SIG-M5 treated with dmso at 0.1 percent for 504 hours (cell line): ENCODE measurements around the gene FANCI.

ENCODE experiments used
- DNase-seq: peaks from one replicate; lab custom pipeline; 2025; ENCODE audit not compliant: unreplicated experiment; lab: John Stamatoyannopoulos, UW

Gene FANCI

GRCh38 chr15:89243691-89244573 lies at the start of gene FANCI:
FANCI (plus strand) TSS chr15:89243979; CDS start chr15:89247648, 3,669 bp downstream.
- peak; percentile 92 for DNase-seq

GRCh38 chr15:89194608-89195007 lies 49.2 kb upstream of the FANCI start:
- no peak for DNase-seq

DNA sequence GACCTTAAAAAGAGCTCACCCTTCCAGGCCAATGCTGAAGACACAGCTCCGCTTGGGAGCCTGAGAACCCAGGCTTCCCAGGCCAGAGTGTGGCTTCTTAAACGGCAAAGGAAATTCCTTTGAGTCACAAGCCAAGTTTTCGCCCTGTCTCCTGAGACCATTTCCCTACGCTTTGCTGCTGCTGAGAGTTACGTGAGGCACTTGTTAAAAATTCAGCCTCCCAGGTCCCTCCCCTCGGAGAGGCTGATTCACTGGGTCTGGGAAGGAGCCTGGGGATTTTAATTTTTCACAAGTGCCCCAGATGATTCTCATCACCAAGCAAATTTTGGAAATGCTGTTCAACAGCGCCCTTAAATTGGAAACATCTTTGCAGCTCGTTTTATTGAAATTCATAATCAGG lies 47.9 kb upstream of the FANCI start:
- no peak for DNase-seq

DNA sequence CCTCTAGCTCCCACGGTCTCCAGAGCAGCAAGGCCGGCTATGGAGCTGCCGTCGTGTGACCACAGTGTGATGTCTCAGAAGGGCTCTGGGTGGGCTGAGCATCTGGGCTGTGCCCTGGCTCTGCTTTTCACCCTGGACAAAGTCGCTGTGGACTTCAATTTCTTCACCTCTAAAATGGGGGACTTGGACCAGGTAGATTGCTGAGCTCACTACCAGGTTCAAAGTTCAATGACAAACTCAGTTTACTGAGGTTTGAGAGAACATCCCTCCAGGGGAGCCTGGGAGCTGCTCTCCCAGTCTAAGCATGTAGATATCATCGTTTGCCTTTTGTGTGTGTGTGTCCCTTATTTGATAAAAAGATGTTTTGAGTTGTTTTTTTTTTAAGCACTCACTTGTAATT lies 47.5 kb upstream of the FANCI start:
- no peak for DNase-seq

GRCh38 chr15:89196994-89197393 lies 46.8 kb upstream of the FANCI start:
- no peak for DNase-seq

- peak; percentile 3 for DNase-seq
Observed at GRCh38 chr15:89197503-89197971, 46.2 kb upstream of the FANCI start.

GRCh38 chr15:89198196-89198595 lies 45.6 kb upstream of the FANCI start:
- no peak for DNase-seq

GRCh38 chr15:89198934-89199333 lies 44.8 kb upstream of the FANCI start:
- no peak for DNase-seq

- DNase-seq, result no peak
Observed at GRCh38 chr15:89199746-89200145, 44.0 kb upstream of the FANCI start.

GRCh38 chr15:89200182-89200581 lies 43.6 kb upstream of the FANCI start:
- DNase-seq, result no peak

DNA sequence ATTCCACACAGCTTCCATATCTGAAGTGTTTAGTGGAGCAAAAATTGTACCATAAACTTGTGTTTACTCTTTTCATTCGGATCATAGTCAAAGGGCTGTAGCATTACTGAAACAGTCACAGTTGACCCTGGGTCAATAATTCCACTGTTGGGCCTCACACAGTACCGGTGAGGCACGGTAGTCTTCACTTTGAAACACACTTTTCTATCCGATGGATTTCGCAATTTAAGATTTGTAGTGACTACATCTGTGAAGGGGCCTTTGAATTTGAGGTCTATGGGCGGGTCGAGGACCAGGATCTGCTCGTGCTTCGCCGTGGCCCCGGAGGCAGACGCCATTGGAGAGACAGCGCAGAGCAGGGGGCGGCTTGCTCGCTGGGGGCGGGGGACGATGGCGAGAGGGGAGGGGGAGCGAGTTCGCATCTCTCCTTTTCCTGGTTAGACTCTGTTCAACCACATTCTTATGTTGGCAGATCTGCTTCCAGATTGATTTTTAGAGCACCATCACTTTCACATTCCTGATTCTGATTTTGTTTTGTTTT lies 42.2 kb upstream of the FANCI start:
- no peak for DNase-seq

- DNase-seq, result no peak
Observed at GRCh38 chr15:89203705-89204273, 40.0 kb upstream of the FANCI start.

DNA sequence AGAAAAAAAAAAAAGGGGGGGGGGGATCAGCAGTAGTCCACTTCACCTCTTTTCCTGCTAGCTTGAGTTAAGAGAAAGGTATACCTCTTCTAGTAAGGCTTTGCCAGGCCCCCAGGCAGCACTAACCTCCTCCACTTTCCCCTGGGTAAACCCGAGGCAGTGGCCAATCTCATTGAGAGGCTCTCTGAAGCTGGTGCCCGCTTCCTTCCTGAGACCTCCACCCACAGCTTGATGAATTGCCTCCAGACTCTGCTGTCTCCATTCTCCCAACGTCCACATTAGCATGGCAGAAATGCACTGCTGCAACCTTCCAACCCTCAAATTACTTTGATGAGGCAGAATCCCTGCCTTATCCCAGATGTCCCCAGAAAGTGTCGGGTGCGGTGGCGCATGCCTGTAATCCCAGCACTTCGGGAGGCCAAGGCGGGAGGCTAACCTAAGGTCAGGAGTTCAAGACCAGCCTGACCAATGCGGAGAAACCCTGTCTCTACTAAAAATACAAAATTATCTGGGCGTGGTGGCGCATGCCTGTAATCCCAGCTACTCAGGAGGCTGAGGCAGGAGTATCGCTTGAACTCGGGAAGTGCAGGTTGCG lies 37.7 kb upstream of the FANCI start:
- DNase-seq, result no peak

- peak; percentile 49 for DNase-seq
Observed at GRCh38 chr15:89206908-89207331, 36.9 kb upstream of the FANCI start.

GRCh38 chr15:89208256-89208655 lies 35.5 kb upstream of the FANCI start:
- DNase-seq, result no peak

DNA sequence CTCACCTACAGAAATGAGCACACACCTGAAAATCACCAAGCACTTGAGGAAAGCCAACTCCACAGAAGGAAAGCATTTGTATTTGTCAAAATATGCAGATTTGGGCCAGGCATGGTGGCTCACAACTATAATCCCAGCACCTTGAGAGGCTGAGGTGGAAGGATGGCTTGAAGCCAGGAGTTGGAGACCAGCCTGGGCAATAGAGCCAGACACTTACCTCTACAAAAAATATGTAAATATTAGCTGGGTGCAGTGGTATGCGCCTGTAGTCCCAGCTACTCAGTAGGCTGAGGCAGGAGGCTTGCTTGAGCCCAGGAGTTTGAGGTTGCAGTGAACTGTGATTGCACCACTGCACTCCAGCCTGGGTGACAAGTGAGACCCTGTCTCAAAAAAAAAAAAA lies 34.7 kb upstream of the FANCI start:
- DNase-seq, result no peak

GRCh38 chr15:89211678-89212170 lies 32.1 kb upstream of the FANCI start:
- DNase-seq, result peak; percentile 9

DNA sequence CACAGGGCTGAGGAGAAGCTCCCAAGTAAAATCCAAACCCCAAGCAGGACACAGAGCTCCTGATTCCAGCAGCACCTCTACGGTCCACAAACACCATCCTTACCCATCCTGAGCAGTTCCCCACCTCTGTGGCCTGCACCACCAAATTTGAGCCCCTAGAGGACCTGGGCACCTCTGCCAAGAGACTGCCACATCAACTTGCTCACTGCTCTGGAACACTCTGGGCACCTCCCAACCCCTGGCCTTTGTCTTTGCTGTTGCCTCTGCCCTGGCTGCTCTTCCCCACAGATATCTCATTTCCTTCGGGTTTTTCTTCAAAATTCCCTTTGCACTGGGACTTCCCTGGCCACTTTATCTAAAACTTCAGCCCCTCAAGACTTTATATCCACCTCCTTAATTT lies 28.2 kb upstream of the FANCI start:
- no peak for DNase-seq

DNA sequence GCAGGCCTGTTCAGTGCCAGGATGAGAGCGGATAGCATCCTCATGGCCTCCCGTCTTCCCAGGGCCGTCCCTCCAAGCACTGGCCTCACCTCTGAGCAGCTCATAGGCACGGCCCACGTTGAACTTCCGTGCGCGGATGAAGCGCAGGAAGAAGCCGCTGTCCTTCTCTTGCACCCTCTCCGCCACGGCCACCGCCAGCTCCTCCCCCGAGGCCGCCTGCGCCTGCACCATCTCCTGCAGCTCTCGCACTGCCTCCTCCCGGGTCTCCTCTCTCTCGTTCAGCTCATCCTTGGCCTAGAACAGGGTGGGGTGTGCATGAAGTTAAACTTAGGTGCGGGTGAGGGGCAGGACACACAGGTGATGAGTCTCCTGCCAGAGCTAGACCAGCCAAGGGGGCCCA lies 26.7 kb upstream of the FANCI start:
- no peak for DNase-seq

DNA sequence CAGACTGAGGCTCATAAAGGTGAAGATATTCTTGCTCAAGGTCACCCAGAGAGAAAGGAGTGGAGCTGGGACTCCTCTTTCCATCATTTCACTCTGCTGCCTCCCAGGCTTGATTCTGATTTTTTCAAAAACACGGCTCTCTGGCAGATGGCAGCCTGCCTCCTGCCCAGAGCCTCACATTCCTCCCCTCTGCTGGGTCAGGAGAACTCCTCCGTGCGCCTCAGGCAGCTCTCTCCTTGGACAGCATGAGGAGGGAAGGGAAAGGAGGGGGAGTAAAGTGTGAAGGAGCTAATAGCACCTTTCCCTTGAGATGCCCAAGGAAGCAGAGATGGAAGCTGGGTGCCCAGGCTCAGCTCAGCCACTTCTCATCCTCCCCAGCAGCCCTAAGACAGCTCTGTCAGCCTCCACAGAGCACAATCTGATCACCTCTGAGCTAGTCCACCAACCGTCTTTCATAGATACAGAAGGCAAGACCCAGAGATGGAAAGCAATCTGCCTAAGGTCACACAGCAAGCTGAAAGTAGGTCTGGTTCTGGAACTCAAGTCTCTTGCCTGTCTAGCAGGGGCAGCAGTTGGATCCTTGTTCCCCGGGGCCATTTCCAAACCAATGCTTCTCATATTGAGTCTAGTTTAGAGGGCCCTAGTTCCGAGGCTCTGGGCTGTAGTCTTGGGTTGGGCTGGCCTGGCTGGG lies 25.9 kb upstream of the FANCI start:
- no peak for DNase-seq

- no peak for DNase-seq
Observed at GRCh38 chr15:89218531-89218930, 25.2 kb upstream of the FANCI start.
